GM12891 (cell line): ENCODE data around the gene MRPL14.

Source experiments
- POLR2A ChIP-seq: IDR thresholded peaks from 2 replicates; pipeline ENCODE4 v1.6.1; 2011; ENCODE audit warnings: low read depth, low read length, control low read depth
- POLR2AphosphoS5 ChIP-seq: IDR thresholded peaks from 2 replicates; pipeline ENCODE4 v1.6.1; 2011; ENCODE audit warnings: low read depth, low read length, control low read depth
- TAF1 ChIP-seq: IDR thresholded peaks from 2 replicates; pipeline ENCODE4 v1.6.1; 2011; ENCODE audit warnings: low read depth, low read length, control low read depth

- TF ChIP-seq POLR2A, result no peak
- TF ChIP-seq TAF1, result no peak
- no peak for TF ChIP-seq POLR2AphosphoS5
Observed at GRCh38 chr6:44162876-44163625, 35.8 kb upstream of the MRPL14 start.
